AG20443 (cell line): Measurements from ENCODE around the gene POMT1.

Experiments
- DNase-seq: peaks from one replicate; pipeline ENCODE4 v3.0.0; 2012; ENCODE audit warnings: low spot score, mixed read lengths

Gene POMT1

DNA sequence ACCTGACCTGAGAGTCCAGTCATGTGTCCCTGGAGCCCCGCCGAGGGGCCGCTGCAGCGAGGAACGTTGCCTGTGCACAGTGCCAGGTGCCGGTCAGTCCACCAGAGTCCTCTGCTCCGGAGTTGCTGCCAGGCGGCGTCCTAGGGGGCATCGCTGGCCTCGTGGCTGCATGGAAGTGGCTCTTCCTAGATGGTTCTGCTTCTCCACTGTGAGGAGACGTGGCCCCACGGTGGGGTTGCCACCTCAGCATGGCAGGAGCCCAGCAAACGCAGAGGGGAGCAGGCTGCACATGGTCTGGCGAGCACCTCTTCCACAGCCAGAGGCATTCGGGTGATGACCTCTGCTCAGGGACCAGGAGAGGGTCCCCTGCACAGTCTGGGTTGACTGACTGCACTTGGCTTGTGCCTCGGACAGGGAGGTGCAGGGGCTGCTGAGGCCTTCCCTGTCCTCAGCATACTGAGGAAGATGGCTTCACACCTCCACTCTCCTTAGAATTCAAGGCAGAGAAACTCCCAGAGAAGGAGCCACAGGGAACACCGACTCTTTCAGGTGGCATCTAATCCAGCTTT, 25.9 kb upstream of the POMT1 start:
- no peak for DNase-seq

GRCh38 chr9:131477367-131477766, 25.4 kb upstream of the POMT1 start:
- DNase-seq, result no peak

- no peak for DNase-seq
Measured at GRCh38 chr9:131477816-131478419, 24.8 kb upstream of the POMT1 start.

GRCh38 chr9:131478421-131478868, 24.3 kb upstream of the POMT1 start:
- DNase-seq, result peak; percentile 40

DNA sequence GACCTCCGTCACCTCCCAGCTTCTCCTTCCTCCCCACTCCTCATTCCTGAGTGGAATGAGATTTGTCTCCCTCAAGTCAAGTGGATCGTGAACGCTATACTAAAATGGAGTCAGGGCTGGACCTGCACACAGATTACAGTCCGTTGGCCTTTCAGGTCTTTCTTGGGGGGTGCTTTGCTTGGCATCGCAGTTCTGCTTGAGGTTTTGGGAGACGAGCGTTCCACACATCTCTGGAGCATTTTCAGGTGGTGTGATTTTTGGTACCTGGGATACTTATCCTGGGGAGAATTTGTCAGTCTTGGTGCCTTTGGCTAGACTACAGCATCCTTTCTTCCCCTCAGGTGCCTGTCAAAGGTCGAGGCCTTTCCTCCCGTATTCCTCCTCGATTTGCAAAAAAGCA, 23.8 kb upstream of the POMT1 start:
- DNase-seq, result no peak

DNA sequence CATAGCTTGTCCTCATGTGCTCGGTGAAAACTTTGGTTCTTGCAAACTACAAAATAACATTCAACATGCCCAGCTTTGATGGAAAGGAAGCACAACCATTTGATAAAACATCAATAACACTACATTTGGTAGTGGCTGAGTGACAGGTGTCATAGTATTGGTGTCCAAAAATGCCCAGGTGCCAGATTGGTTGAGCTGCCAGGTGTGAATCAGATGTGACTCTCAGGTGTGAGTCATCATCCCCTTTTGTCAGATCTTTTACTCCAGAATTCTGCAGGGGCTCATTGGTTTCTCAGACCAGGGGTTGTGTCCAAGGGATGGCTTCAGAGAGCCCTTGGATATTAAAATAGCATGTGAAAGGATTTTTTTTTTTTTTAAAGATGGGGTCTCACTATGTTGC, 22.5 kb upstream of the POMT1 start:
- no peak for DNase-seq

DNA sequence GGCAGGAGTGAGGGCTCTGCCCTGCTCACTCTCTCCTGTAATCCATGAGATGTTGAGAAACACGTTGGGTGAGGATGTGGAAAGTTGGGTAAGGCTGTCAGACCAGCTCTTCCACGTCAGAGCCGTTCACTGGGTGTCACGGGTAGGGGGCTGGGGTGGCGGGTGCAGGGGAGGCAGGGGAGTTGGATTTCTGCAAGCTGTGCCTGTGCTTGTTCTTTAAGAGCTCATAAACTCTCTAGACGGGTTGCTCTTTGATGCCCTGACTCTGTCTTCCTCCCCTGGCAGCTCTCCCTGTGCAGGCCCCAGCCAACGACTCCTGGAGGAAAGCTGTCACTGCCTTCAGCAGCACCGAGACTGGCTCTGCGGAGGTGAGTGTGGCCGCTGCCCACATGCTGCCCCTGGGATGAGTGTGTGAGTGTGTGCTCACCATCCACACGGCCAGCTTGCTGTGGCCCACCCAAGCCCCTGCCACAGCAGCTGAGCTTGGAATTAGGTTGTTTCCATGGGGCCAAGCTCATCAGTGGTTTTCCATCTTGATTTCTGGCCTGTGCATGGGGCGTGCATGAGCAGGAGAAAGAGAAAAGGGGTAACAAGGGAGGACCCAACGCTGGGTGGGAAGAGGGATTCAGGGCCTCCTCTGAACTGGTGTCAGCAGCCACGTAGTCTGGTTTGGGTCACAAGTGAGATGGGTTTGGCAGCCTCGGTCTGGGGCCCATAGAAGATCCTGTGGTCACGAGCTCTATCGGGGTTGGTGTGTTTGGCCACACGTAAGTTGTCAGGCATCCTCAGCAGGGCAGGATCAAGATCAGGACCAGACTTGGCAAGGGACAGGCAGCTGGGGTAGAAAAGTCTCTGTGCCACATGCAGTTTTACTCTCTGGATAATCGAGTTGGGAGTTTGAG, 21.0 kb upstream of the POMT1 start:
- no peak for DNase-seq

DNA sequence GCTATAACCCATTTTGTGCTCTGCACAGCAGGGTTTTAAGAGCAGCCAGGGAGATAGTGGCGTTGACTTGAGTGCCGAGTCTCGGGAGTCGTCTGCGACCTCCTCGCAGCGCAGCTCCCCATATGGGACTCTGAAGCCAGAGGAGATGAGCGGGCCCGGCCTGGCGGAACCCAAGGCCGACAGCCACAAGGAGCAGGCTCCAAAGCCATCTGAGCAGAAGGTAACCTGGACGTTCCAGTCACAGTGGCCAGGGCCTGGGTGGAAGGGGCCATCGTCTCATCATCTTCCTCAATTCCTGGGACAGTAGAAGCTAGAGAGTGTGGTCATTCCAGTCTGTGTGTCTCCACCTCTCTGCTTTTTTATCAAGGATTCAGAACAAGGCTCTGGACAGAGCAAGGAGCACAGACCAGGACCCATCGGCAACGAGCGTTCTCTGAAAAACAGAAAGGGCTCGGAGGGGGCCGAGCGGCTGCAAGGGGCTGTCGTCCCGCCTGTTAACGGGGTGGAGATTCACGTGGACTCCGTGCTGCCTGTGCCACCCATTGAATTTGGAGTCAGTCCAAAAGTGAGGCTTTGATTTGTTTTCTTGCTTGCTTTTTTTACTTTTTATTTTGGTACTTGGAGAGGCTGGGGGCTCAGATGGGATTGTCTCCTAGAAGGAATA, 20.2 kb upstream of the POMT1 start:
- DNase-seq, result no peak

DNA sequence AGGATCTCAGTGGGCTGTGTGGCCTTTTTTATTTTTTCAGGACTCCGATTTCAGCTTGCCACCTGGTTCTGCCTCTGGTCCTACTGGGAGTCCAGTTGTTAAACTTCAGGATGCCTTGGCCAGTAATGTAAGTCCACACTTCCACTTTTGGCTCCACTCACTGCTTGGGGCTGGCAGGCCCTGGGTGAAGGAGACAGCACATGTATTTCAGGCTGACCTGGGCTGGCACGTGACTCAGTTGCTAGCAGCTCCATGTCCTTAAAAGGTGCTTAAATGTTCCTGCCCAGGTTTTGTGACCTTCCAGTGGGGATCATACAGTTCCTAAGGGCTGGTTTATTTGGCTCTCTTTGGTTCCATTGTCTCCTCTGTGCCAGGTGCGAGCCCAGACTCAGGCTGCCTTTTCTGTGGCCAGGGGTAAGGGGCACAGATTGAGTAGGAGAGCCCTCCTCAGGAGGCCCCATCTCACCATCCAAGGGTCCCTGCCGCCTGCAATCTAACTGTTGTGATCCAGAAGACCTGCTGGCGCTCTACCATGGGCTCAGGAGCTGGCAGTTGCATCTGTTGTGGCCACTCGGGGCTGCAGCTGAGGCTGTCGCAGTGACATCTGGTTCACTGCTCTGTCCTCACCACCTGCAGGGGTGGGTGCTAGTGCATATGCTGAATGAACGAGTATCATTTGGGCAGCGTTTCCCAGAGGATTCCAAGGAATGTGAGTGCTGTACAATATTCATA, 19.2 kb upstream of the POMT1 start:
- no peak for DNase-seq

- no peak for DNase-seq
Measured at GRCh38 chr9:131484051-131484445, 18.7 kb upstream of the POMT1 start.

- DNase-seq, result no peak
Measured at GRCh38 chr9:131484560-131485185, 18.0 kb upstream of the POMT1 start.

DNA sequence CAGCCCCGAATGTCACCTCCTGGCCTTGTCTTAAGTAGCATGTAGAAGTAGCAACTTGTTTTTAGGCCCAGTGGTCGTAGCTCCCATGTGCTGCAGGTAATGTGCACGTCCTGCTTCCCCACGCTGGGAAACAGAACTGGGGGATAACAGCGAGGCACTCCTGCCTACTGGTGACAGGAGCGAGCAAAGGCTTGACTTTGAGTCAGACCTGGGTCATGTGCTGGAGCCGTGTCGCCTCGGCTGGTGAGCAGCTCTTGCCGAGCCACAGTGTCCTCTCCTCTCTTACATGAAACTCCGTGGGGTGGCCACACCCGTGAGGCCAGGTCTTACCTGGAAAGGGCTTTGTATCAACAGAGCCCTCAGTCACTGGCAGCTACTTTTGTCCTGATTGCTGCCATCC, 17.5 kb upstream of the POMT1 start:
- no peak for DNase-seq

- DNase-seq, result no peak
Measured at GRCh38 chr9:131485728-131486422, 16.8 kb upstream of the POMT1 start.

DNA sequence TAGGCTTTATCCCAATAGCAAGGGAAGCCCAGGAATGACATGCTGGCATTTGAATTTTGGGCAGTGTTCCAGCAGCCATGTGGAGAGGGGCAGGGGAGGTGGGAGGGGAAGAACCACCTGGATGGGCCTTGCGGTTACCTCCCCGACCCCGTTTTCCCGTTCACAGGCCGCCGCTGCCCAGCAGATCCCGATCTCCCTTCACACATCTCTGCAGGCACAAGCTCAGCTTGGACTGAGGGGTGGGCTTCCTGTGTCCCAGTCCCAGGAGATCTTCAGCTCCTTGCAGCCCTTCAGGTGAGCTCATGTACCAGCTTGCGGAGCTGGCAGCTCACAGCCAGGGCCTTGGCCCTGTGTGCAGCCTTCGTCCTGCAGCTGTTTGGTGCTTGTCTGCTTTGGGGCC, 15.7 kb upstream of the POMT1 start:
- no peak for DNase-seq

- DNase-seq, result no peak
Measured at GRCh38 chr9:131487621-131488031, 15.1 kb upstream of the POMT1 start.

GRCh38 chr9:131490514-131490913, 12.2 kb upstream of the POMT1 start:
- no peak for DNase-seq

GRCh38 chr9:131491001-131491710, 11.6 kb upstream of the POMT1 start:
- no peak for DNase-seq

DNA sequence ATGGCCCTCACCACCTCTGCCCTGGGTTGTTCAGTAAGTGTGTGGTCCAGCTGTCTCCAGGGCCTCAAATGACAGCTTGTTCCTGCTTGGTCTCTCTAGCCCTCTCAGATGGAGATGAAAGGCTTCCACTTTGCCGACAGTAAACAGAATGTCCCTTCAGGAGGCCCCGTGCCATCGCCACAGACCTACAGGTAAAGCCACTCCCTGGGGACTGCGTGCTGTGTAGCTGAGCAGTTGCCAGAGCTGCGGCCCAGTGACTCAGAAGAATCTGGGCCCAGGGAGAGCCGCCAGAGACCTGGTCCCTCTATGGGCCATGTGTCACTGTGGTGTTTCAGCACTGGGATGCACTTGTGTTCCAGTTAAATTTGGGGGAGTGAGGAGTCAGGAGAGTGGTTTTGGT, 10.6 kb upstream of the POMT1 start:
- no peak for DNase-seq

DNA sequence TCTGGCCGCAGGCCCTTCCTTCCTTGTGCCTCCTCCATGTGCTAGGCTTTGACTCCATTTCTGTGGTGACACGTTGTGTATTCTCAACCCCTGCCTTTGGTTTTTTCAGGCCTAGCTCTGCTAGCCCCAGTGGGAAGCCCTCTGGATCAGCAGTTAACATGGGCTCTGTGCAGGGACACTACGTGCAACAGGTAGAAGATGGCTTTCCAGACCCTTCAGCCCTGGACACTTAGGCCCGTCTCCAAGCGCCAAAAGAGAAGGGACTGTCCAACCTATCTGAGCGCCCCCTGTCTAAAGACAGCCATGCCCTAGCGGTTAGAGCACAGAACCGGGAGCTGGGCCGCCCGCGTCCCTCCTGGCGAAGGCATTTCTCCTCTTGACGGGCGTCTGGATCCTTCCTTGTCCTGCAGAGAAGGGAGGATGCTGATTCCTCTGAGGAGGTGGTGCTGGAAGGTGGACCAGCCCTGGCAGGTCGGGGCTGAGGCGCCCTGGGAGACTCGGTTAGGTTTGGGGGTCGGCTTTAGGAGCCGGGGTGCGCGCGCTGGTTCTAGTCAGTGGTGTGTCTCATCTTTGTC, 8.3 kb upstream of the POMT1 start:
- no peak for DNase-seq

GRCh38 chr9:131495785-131496184, 6.9 kb upstream of the POMT1 start:
- DNase-seq, result no peak
